GM12878 (cell line): ENCODE results near the gene CAB39. TPM values are rescaled to one million over a fixed set of nuclear protein-coding genes. Genes with fewer than 3 reads are reported as not detected.

Source experiments
- BCLAF1 ChIP-seq: fragments of 450-650 bp; IDR thresholded peaks from 2 replicates; pipeline ENCODE4 v1.6.1; 2017; ENCODE audit warnings: antibody characterized with exemption, mild to moderate bottlenecking, moderate library complexity
- CBFB ChIP-seq: IDR thresholded peaks from 2 replicates; pipeline ENCODE4 v1.6.1; 2016; ENCODE audit warnings: antibody characterized with exemption, low read depth
- CBX3 ChIP-seq: fragments of 200-600 bp; sonication (generic); IDR thresholded peaks from 2 replicates; pipeline ENCODE4 v1.6.1; 2016; ENCODE audit warnings: low read depth, borderline replicate concordance
- CBX5 ChIP-seq: sonication (generic); IDR thresholded peaks from 2 replicates; pipeline ENCODE4 v1.6.1; 2016; ENCODE audit warnings: low read depth, moderate library complexity, mild to moderate bottlenecking, inconsistent platforms
- CHD2 ChIP-seq: IDR thresholded peaks from 2 replicates; pipeline ENCODE4 v1.6.1; 2011; ENCODE audit warnings: low read depth, low read length, improper control_type of control experiment, borderline replicate concordance
- FOS ChIP-seq: IDR thresholded peaks from 3 replicates; pipeline ENCODE4 v1.6.1; 2011; ENCODE audit warnings: borderline replicate concordance; ENCODE audit not compliant: insufficient read length; ENCODE audit errors: extremely low read depth
- FOXK2 ChIP-seq: fragments of 450-650 bp; IDR thresholded peaks from 2 replicates; pipeline ENCODE4 v1.6.1; 2017; ENCODE audit warnings: mild to moderate bottlenecking, moderate library complexity
- NFXL1 ChIP-seq: fragments of 450-650 bp; IDR thresholded peaks from 2 replicates; pipeline ENCODE4 v1.6.1; 2017; ENCODE audit warnings: antibody characterized with exemption, mild to moderate bottlenecking, borderline replicate concordance
- POLR2AphosphoS5 ChIP-seq: IDR thresholded peaks from 2 replicates; pipeline ENCODE4 v1.6.1; 2011; ENCODE audit warnings: mild to moderate bottlenecking, low read length, inconsistent platforms
- RCOR1 ChIP-seq: conservative IDR thresholded peaks from 2 replicates; pipeline ENCODE4 v1.6.1; 2012; ENCODE audit warnings: low read depth, low read length, improper control_type of control experiment
- SIX5 ChIP-seq: IDR thresholded peaks from 2 replicates; pipeline ENCODE4 v1.6.1; 2011; ENCODE audit warnings: mild to moderate bottlenecking, low read depth, low read length, moderate library complexity; ENCODE audit not compliant: severe bottlenecking
- SMARCA5 ChIP-seq: fragments of 450-650 bp; IDR thresholded peaks from 2 replicates; pipeline ENCODE4 v1.6.1; 2017; ENCODE audit warnings: mild to moderate bottlenecking
- STAT3 ChIP-seq: IDR thresholded peaks from 2 replicates; pipeline ENCODE4 v1.6.1; 2011; ENCODE audit warnings: low read depth, low read length, improper control_type of control experiment
- ZBTB11 ChIP-seq: fragments of 450-650 bp; formaldehyde crosslinking; IDR thresholded peaks from 2 replicates; pipeline ENCODE4 v1.5.0; 2022; ENCODE audit warnings: mild to moderate bottlenecking, missing genetic modification characterization
- ZBTB33 ChIP-seq: fragments of 450-650 bp; IDR thresholded peaks from 2 replicates; pipeline ENCODE4 v1.6.1; 2017; ENCODE audit warnings: mild to moderate bottlenecking
- ZBTB40 ChIP-seq: fragments of 450-650 bp; IDR thresholded peaks from 2 replicates; pipeline ENCODE4 v1.6.1; 2016; ENCODE audit warnings: mild to moderate bottlenecking, moderate library complexity, borderline replicate concordance
- polyA plus RNA-seq, 11 experiments: library from polyadenylated mRNA; depleted of rRNA in 4 of 11; unstranded in 6 of 11; stranded (reverse) in 5 of 11; fragments of >200 nt; fragmentation: Nextera tagmentation in 4 of 11; fragmentation: Illumina TruSeq in 1 of 11; extraction: Ambion mirVana in 4 of 11; extraction: Trizol in 1 of 11; gene quantifications; 1 replicate in 1 of 11; 2 replicates in 10 of 11; pipeline versions ENCODE4 v1.2.1 to v1.2.3, GENCODE V29; 2011 to 2016; ENCODE audit warnings: inconsistent platforms in 2 of 11, missing spikeins in 2 of 11, low read depth in 1 of 11
- total RNA-seq, 4 experiments: library from RNA; depleted of rRNA in 3 of 4; stranded (reverse); fragments of >200 nt in 3 of 4; fragmentation: Illumina TruSeq in 1 of 4; extraction: Trizol in 1 of 4; gene quantifications; 2 replicates each; pipeline versions ENCODE4 v1.2.1 to v1.2.3, GENCODE V29; 2013 to 2021

Gene CAB39
- total and polyA plus RNA-seq, 10 of the 15 experiments (the other 5 are each of a cell fraction or from before 2014, with no cell fraction given): 13.3 to 129 (median 62.9) TPM

- TF ChIP-seq ZBTB40 (no peak), CBFB (peak; percentile 35; the same call in 1 of the 2 replicates), CHD2 (no peak), CBX3 (no peak), STAT3 (no peak), BCLAF1 (no peak), FOXK2 (no peak), SMARCA5 (peak; percentile 98), RCOR1 (0 out of 2 replicates have a peak, but pooled peaks have one; percentile 45), SIX5 (no peak), NFXL1 (no peak), FOS (no peak), CBX5 (no peak), ZBTB11 (CRISPR knock-in tag) (no peak), POLR2AphosphoS5 (peak; percentile 72; the same call in 1 of the 2 replicates), ZBTB33 (no peak; the same call in 1 of the 2 replicates)
Observed at GRCh38 chr2:230712443-230713330, at the start of gene CAB39 (continued).
